GM06990 (cell line): Measurements from ENCODE around the gene GRID1.

ENCODE experiments used
- DNase-seq: peaks from one replicate; pipeline ENCODE4 v3.0.0-alpha.2; 2011; ENCODE audit not compliant: insufficient read length; ENCODE audit errors: extremely low read depth
- H3K27me3 ChIP-seq: replicated peaks from 2 replicates; pipeline ENCODE4 v1.6.0; 2011; ENCODE audit warnings: low read length; ENCODE audit not compliant: control insufficient read depth, insufficient read depth
- H3K36me3 ChIP-seq: 2 replicates; pipeline ENCODE4 v1.5.1; 2011; ENCODE audit warnings: low read length; ENCODE audit not compliant: control insufficient read depth, insufficient read depth
- H3K4me3 ChIP-seq: replicated peaks from 2 replicates; pipeline ENCODE4 v1.5.1; 2011; ENCODE audit warnings: low read depth, mild to moderate bottlenecking, control low read depth, low read length
- TF ChIP-seq, protein P1 (sequence below): IDR thresholded peaks from 2 replicates; pipeline ENCODE4 v1.5.1; 2011; ENCODE audit warnings: low read length, control low read depth, mild to moderate bottlenecking, inconsistent platforms; ENCODE audit not compliant: insufficient read depth, poor library complexity, severe bottlenecking

The GRID1 gene

GRCh38 chr10:86215046-86215445, 151.5 kb downstream of the GRID1 start:
- DNase-seq = no peak
- Histone ChIP-seq H3K4me3 (no peak overlapping the region), H3K27me3 (peaks cover 2% of the 10 kb centered on the region), H3K36me3 (no peaks in the 10 kb centered on the region)
- TF ChIP-seq, protein P1, sequence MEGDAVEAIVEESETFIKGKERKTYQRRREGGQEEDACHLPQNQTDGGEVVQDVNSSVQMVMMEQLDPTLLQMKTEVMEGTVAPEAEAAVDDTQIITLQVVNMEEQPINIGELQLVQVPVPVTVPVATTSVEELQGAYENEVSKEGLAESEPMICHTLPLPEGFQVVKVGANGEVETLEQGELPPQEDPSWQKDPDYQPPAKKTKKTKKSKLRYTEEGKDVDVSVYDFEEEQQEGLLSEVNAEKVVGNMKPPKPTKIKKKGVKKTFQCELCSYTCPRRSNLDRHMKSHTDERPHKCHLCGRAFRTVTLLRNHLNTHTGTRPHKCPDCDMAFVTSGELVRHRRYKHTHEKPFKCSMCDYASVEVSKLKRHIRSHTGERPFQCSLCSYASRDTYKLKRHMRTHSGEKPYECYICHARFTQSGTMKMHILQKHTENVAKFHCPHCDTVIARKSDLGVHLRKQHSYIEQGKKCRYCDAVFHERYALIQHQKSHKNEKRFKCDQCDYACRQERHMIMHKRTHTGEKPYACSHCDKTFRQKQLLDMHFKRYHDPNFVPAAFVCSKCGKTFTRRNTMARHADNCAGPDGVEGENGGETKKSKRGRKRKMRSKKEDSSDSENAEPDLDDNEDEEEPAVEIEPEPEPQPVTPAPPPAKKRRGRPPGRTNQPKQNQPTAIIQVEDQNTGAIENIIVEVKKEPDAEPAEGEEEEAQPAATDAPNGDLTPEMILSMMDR = no peak

- no peak overlapping the region for H3K4me3 ChIP-seq
- H3K27me3 ChIP-seq = no peaks in the 10 kb centered on the region; the same call in none of the 2 replicates
- TF ChIP-seq, protein P1 = no peak
- no peak for DNase-seq
- H3K36me3 ChIP-seq = no peaks in the 10 kb centered on the region
Measured at GRCh38 chr10:86213148-86213547, 153.4 kb downstream of the GRID1 start.

DNA sequence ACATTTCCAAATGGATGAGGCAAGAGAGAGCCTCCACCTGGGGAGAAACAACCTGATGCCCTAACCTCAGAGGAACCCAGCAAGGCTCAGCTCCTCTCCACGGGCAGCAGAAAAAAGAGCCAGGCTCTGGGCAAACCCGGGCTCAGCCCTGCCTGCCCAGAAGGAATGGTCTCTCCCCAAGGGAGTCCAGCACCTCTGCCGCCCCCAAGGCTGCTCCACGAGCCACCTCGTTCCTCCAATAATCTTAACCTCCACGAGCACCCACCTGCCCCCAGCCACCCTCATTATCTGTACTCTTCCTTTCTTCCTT, 154.2 kb downstream of the GRID1 start:
- Histone ChIP-seq H3K36me3 (no peaks in the 10 kb centered on the region), H3K27me3 (no peaks in the 10 kb centered on the region; the same call in none of the 2 replicates), H3K4me3 (no peak overlapping the region)
- no peak for DNase-seq
- TF ChIP-seq, protein P1 = no peak

GRCh38 chr10:86211691-86212390, 154.8 kb downstream of the GRID1 start:
- TF ChIP-seq, protein P1 = no peak
- Histone ChIP-seq H3K36me3 (no peaks in the 10 kb centered on the region), H3K4me3 (no peak overlapping the region), H3K27me3 (no peaks in the 10 kb centered on the region; the same call in none of the 2 replicates)
- DNase-seq = no peak

DNA sequence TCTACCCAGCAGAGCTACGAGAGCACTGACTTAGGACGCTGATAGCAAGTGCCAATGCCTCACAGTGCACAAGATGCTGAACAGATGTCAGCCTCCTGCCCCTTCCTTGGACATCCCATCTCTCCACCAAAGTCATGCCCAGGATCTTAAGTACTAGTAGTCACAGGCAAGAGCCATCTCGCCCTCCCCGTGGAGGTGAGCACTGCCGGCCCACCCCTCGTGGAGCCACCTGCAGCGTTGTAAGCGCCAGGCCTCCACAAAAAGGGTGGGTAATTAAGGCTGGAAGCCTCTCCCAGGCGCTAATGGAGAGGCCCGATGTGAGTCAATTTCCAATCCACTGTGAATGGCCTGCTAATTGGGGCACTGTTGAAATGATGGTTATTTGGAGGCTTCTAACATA, 156.2 kb downstream of the GRID1 start:
- no peaks in the 10 kb centered on the region for H3K36me3 ChIP-seq
- H3K4me3 ChIP-seq = no peak overlapping the region
- TF ChIP-seq, protein P1 = no peak
- H3K27me3 ChIP-seq = no peaks in the 10 kb centered on the region; the same call in 1 of the 2 replicates
- no peak for DNase-seq

DNA sequence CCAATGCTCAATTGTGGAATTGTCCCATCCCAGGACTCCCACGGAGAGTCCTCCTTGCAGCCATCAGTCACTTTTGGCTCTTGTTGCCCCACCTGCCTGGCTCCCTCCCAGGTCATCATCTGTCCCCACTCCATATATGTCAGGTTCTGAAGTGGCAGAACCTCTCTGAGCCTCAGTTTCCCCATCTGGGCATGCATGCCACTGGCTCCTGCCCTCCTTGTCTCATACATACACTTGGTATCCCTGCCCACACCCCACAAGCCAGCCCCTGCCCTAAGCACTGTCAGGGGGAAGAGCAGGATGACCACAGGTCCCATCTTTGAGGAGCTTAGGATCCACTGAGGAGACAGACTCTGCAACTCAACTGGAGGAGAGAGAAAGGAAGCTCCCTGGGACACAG, 156.9 kb downstream of the GRID1 start:
- H3K27me3 ChIP-seq = no peaks in the 10 kb centered on the region
- no peak for DNase-seq
- no peak overlapping the region for H3K4me3 ChIP-seq
- TF ChIP-seq, protein P1 = no peak
- no peaks in the 10 kb centered on the region for H3K36me3 ChIP-seq
